ENCODE data around the gene AMACR.
"Not testable (repeated sequence)": the region's sequence is repeated elsewhere in the genome, so short reads cannot be mapped to it uniquely, and the experiment has no call there.

Gene AMACR

GRCh38 chr5:34038390-34038789, 30.5 kb upstream of the AMACR start:
- no peak overlapping the region for H3K4me3 ChIP-seq (replicated peaks in 1 of 2; ENCODE audit: low read depth in 2 of 2, low read length in 2 of 2)
- no peak for DNase-seq (ENCODE audit: low read depth in 2 of 2)
- no peak for TF ChIP-seq CTCF (IDR thresholded peaks at IDR 0.05; ENCODE audit: low read depth, low read length)

- TF ChIP-seq CTCF (IDR thresholded peaks at IDR 0.05; ENCODE audit: low read depth, low read length), result no peak
- no peak for DNase-seq (ENCODE audit: low read depth in 2 of 2)
- H3K4me3 ChIP-seq (replicated peaks in 1 of 2; ENCODE audit: low read depth in 2 of 2, low read length in 2 of 2), result no peak overlapping the region
These were observed 29.9 kb upstream of the AMACR start for GRCh38 chr5:34037726-34038125.

GRCh38 chr5:34035756-34036155, 27.9 kb upstream of the AMACR start:
- DNase-seq (ENCODE audit: low read depth in 2 of 2), result no peak
- no peak for TF ChIP-seq CTCF (IDR thresholded peaks at IDR 0.05; ENCODE audit: low read depth, low read length)

GRCh38 chr5:34034534-34035327, 26.9 kb upstream of the AMACR start:
- no peak overlapping the region for H3K4me3 ChIP-seq (replicated peaks in 1 of 2; ENCODE audit: low read depth in 2 of 2, low read length in 2 of 2)
- no peak for TF ChIP-seq CTCF (IDR thresholded peaks at IDR 0.05; ENCODE audit: low read depth, low read length)
- no peak for DNase-seq (ENCODE audit: low read depth in 2 of 2)

More at GRCh38 chr5:34035756-34036155, 27.9 kb upstream of the AMACR start:
- H3K4me3 ChIP-seq (replicated peaks in 1 of 2; ENCODE audit: low read depth in 2 of 2, low read length in 2 of 2), result no peak overlapping the region

- no peak for TF ChIP-seq CTCF (IDR thresholded peaks at IDR 0.05; ENCODE audit: low read depth, low read length)
- no peak overlapping the region for H3K4me3 ChIP-seq (replicated peaks in 1 of 2; ENCODE audit: low read depth in 2 of 2, low read length in 2 of 2)
- no peak for DNase-seq (ENCODE audit: low read depth in 2 of 2)
These were observed 24.1 kb upstream of the AMACR start for GRCh38 chr5:34031966-34032365.

- no peak for TF ChIP-seq CTCF (IDR thresholded peaks at IDR 0.05; ENCODE audit: low read depth, low read length)
- no peak for DNase-seq (ENCODE audit: low read depth in 2 of 2)
- no peak overlapping the region for H3K4me3 ChIP-seq (replicated peaks in 1 of 2; ENCODE audit: low read depth in 2 of 2, low read length in 2 of 2)
These were observed 23.3 kb upstream of the AMACR start for GRCh38 chr5:34031117-34031516.

- not testable (repeated sequence) for DNase-seq (ENCODE audit: low read depth in 2 of 2); H3K4me3 ChIP-seq (replicated peaks in 1 of 2; ENCODE audit: low read depth in 2 of 2, low read length in 2 of 2)
These were observed 22.7 kb upstream of the AMACR start for GRCh38 chr5:34030585-34030984.
